Activated CD4-positive, alpha-beta memory T cell treated with anti-CD3 and anti-CD28 coated beads for 36 hours (primary cell): ENCODE results near the gene MTA2. TPM values are rescaled to one million over a fixed set of nuclear protein-coding genes. Genes with fewer than 3 reads are reported as not detected.
A peak's percentile ranks its signal among the peaks of the same experiment; 100 is the strongest.

ENCODE experiments used
- CTCF ChIA-PET: fragments of 350-600 bp; sonication (Branson Sonifier 250); formaldehyde crosslinking; loops from one replicate; lab custom pipeline; 2021; ENCODE audit warnings: antibody characterized with exemption, inconsistent platforms; lab: Charles Lee
- POLR2A ChIA-PET: fragments of 350-600 bp; sonication (Branson Sonifier 250); formaldehyde crosslinking; loops from one replicate; lab custom pipeline; 2021; ENCODE audit warnings: antibody characterized with exemption; lab: Charles Lee
- DNase-seq: peaks from one replicate; pipeline ENCODE4 v3.0.0-alpha.2; 2020
- H3K27ac Mint-ChIP-seq: one replicate; pipeline ENCODE4 v1.8.0; 2021; ENCODE audit warnings: mixed read lengths
- H3K27me3 Mint-ChIP-seq: one replicate; pipeline ENCODE4 v1.8.0; 2021; ENCODE audit warnings: mixed read lengths
- H3K36me3 Mint-ChIP-seq: one replicate; pipeline ENCODE4 v1.8.0; 2021; ENCODE audit warnings: mixed read lengths
- H3K4me1 Mint-ChIP-seq: one replicate; pipeline ENCODE4 v1.8.0; 2021; ENCODE audit warnings: low read depth, mixed read lengths
- H3K4me3 Mint-ChIP-seq: one replicate; pipeline ENCODE4 v1.8.0; 2021; ENCODE audit warnings: mild to moderate bottlenecking, mixed read lengths
- H3K9me3 Mint-ChIP-seq: one replicate; pipeline ENCODE4 v1.8.0; 2021; ENCODE audit warnings: mixed read lengths
- intact Hi-C: fragments of 100-400 bp; cut with micrococcal nuclease; formaldehyde crosslinking; loops from one replicate; pipeline ENCODE4 v1.15.1; 2023
- microRNA-seq: library from miRNA; unstranded; fragments of <30 nt; microRNA quantifications from one replicate; pipeline ENCODE4 v1.2.0, GENCODE V29; 2022; ENCODE audit warnings: borderline number of aligned reads, borderline microRNAs expressed, borderline replicate concordance
- total RNA-seq, 2 experiments: library from RNA; stranded (reverse); gene quantifications; one replicate each; pipeline ENCODE4 v1.2.3, GENCODE V29; 2021

MTA2 gene
- total RNA-seq, 2 experiments from 2014 or later: 166 to 167 TPM

GRCh38 chr11:62546929-62547625 is 54.6 kb downstream of the MTA2 start:
- H3K27ac Mint-ChIP-seq: no peak overlapping the region
- intact Hi-C loops: loop anchor here (1.0 kb wide), 1 partner anchor 8 kb away; no protein-coding TSS in a partner anchor
- H3K4me1 Mint-ChIP-seq: peaks cover 64% of the 10 kb centered on the region
- peak overlapping the region; percentile 68 for H3K4me3 Mint-ChIP-seq
- CTCF ChIA-PET: interaction anchor here (0.8 to 14.6 kb wide), 4 partner anchors 9 to 122 kb away, joined by 4 to 272 read pairs (median 7); no protein-coding TSS in a partner anchor
- no peaks in the 10 kb centered on the region for H3K9me3 Mint-ChIP-seq
- no peak for DNase-seq
- peaks cover 2% of the 10 kb centered on the region for H3K27me3 Mint-ChIP-seq
- POLR2A ChIA-PET: interaction anchor here (0.7 to 9.6 kb wide), 5 partner anchors 8 to 123 kb away, joined by 3 to 188 read pairs (median 3); partner anchors contain the start of genes INTS5 and TUT1
- H3K36me3 Mint-ChIP-seq: no peaks in the 10 kb centered on the region

GRCh38 chr11:62546244-62546928 is 55.3 kb downstream of the MTA2 start, which contains the start of gene AHNAK:
TSS of gene AHNAK (minus strand) at chr11:62546806. CDS start at chr11:62536098, 10,708 bp downstream.
- Mint-ChIP-seq H3K9me3 (no peaks in the 10 kb centered on the region), H3K4me1 (peaks cover 64% of the 10 kb centered on the region), H3K27me3 (no peaks in the 10 kb centered on the region), H3K36me3 (no peaks in the 10 kb centered on the region), H3K27ac (peak within 1 kb of the TSS; percentile 66), H3K4me3 (peak within 1 kb of the TSS; percentile 93)
- CTCF ChIA-PET: interaction anchor here (0.8 to 14.6 kb wide), 5 partner anchors 10 to 151 kb away, joined by 4 to 272 read pairs (median 7); no protein-coding TSS in a partner anchor
- peak; percentile 83 for DNase-seq
- intact Hi-C loops: loop anchor here (1.0 kb wide), 1 partner anchor 9 kb away; no protein-coding TSS in a partner anchor
- POLR2A ChIA-PET: interaction anchor here (0.7 to 9.6 kb wide), 7 partner anchors 9 to 122 kb away, joined by 3 to 188 read pairs (median 4); partner anchors contain the start of genes INTS5 and TUT1

- peak overlapping the region; percentile 93 for H3K4me3 Mint-ChIP-seq
- no peaks in the 10 kb centered on the region for H3K27me3 Mint-ChIP-seq
- CTCF ChIA-PET: interaction anchor here (5.9 to 14.6 kb wide), 3 partner anchors 13 to 151 kb away, joined by 48 to 272 read pairs (median 172); no protein-coding TSS in a partner anchor
- H3K27ac Mint-ChIP-seq: peak overlapping the region; percentile 83
- H3K9me3 Mint-ChIP-seq: no peaks in the 10 kb centered on the region
- intact Hi-C loops: loop anchor here (1.0 kb wide), 1 partner anchor 10 kb away; no protein-coding TSS in a partner anchor
- POLR2A ChIA-PET: interaction anchor here (0.6 to 9.6 kb wide), 8 partner anchors 10 to 295 kb away, joined by 3 to 188 read pairs (median 6); partner anchors contain the start of genes EEF1G and HNRNPUL2
- DNase-seq: peak; percentile 79
- no peaks in the 10 kb centered on the region for H3K36me3 Mint-ChIP-seq
- H3K4me1 Mint-ChIP-seq: peaks cover 64% of the 10 kb centered on the region
Observed at GRCh38 chr11:62545437-62546243, 56.0 kb downstream of the MTA2 start.

GRCh38 chr11:62544581-62545436 is 56.9 kb downstream of the MTA2 start:
- Mint-ChIP-seq H3K27me3 (no peaks in the 10 kb centered on the region), H3K36me3 (no peaks in the 10 kb centered on the region), H3K9me3 (no peaks in the 10 kb centered on the region), H3K27ac (peak overlapping the region; percentile 83), H3K4me1 (peaks cover 66% of the 10 kb centered on the region), H3K4me3 (peak overlapping the region; percentile 93)
- CTCF ChIA-PET: interaction anchor here (0.6 to 14.6 kb wide), 9 partner anchors 8 to 155 kb away, joined by 3 to 272 read pairs (median 21); partner anchors contain the start of genes EEF1G and TUT1
- peak; percentile 52 for DNase-seq
- intact Hi-C loops: loop anchor here (5.0 kb wide), 1 partner anchor 48 kb away; no protein-coding TSS in a partner anchor
- POLR2A ChIA-PET: interaction anchor here (0.6 to 9.6 kb wide), 12 partner anchors 10 to 296 kb away, joined by 3 to 188 read pairs (median 4); partner anchors contain the start of genes C11orf98, CSKMT, EEF1G and HNRNPUL2

- Mint-ChIP-seq H3K27ac (peak overlapping the region; percentile 83), H3K27me3 (no peaks in the 10 kb centered on the region), H3K9me3 (no peaks in the 10 kb centered on the region), H3K4me1 (peaks cover 72% of the 10 kb centered on the region), H3K4me3 (peak overlapping the region; percentile 93), H3K36me3 (no peaks in the 10 kb centered on the region)
- ChIA-PET POLR2A (interaction anchor here (0.7 to 9.6 kb wide), 17 partner anchors 9 to 298 kb away, joined by 3 to 188 read pairs (median 6); partner anchors contain the start of genes C11orf98, CSKMT, EEF1G and GANAB), CTCF (interaction anchor here (0.8 to 14.6 kb wide), 25 partner anchors 9 to 204 kb away, joined by 3 to 272 read pairs (median 6); partner anchors contain the start of genes EEF1G, LRRN4CL and TUT1)
- peak; percentile 25 for DNase-seq
- intact Hi-C loops: loop anchor here (1.0 to 5.0 kb wide), 4 partner anchors 7 to 117 kb away; no protein-coding TSS in a partner anchor
Observed at GRCh38 chr11:62543680-62544444, 57.8 kb downstream of the MTA2 start.

Small RNA genes lying within 50 kb of the gene (microRNA-seq; reads per million reads assigned to microRNA genes)
- gene MIR6747: 2.0 reads per million

Other genes with a start within 250 kb of the MTA2 start
- gene SCGB1A1, start 182.8 kb downstream of the MTA2 start, total RNA-seq: not detected
- 10 to 100 TPM; 83.7 to 85.2 TPM for gene AHNAK, start 55.1 kb downstream of the MTA2 start, total RNA-seq
- gene EEF1G, start 28.0 kb downstream of the MTA2 start, total RNA-seq: 1,000 to 10,000 TPM; 1,956 to 1,989 TPM
- gene TUT1, start 10.3 kb downstream of the MTA2 start, total RNA-seq: 10 to 100 TPM; 32.7 to 34.2 TPM
- gene EML3, start 10.9 kb upstream of the MTA2 start, total RNA-seq: 100 to 1,000 TPM; 113 to 116 TPM
- 1 to 10 TPM; 1.1 to 1.5 TPM for gene ROM1, start 11.4 kb upstream of the MTA2 start, total RNA-seq
- gene B3GAT3, start 20.1 kb upstream of the MTA2 start, total RNA-seq: 10 to 100 TPM; 67.0 to 70.4 TPM
- gene GANAB, start 44.7 kb upstream of the MTA2 start, total RNA-seq: 100 to 1,000 TPM; 247 to 249 TPM
- 10 to 100 TPM; 30.2 to 30.8 TPM for gene INTS5, start 51.4 kb upstream of the MTA2 start, total RNA-seq
- gene C11orf98, start 63.3 kb upstream of the MTA2 start, total RNA-seq: 100 to 1,000 TPM; 107 to 110 TPM
- gene CSKMT, start 63.4 kb upstream of the MTA2 start, total RNA-seq: 10 to 100 TPM; 27.7 to 33.9 TPM
- 1 to 10 TPM; 6.0 to 6.2 TPM for gene UQCC3, start 69.8 kb upstream of the MTA2 start, total RNA-seq
- gene LBHD1, start 70.4 kb upstream of the MTA2 start, total RNA-seq: 10 to 100 TPM; 10.8 to 14.1 TPM
- gene UBXN1, start 77.2 kb upstream of the MTA2 start, total RNA-seq: 100 to 1,000 TPM; 110 to 116 TPM
- under 1 TPM; 0.12 to 0.21 TPM for gene LRRN4CL, start 87.7 kb upstream of the MTA2 start, total RNA-seq
- 10 to 100 TPM; 18.0 to 20.4 TPM for gene BSCL2, start 105.6 kb upstream of the MTA2 start, total RNA-seq
- not detected for gene GNG3, start 105.8 kb upstream of the MTA2 start, total RNA-seq
- gene HNRNPUL2, start 125.6 kb upstream of the MTA2 start, total RNA-seq: 10 to 100 TPM; 56.0 to 62.3 TPM
- gene TTC9C, start 126.6 kb upstream of the MTA2 start, total RNA-seq: 10 to 100 TPM; 37.6 to 43.0 TPM
- 1 to 10 TPM; 8.4 to 9.7 TPM for gene ZBTB3, start 152.3 kb upstream of the MTA2 start, total RNA-seq
- gene POLR2G, start 159.7 kb upstream of the MTA2 start, total RNA-seq: 100 to 1,000 TPM; 116 to 124 TPM
- 10 to 100 TPM; 11.9 to 12.0 TPM for gene TAF6L, start 169.5 kb upstream of the MTA2 start, total RNA-seq
- 10 to 100 TPM; 25.0 to 25.5 TPM for gene TMEM179B, start 185.5 kb upstream of the MTA2 start, total RNA-seq
- 10 to 100 TPM in 1 of 2 experiments, 1 to 10 TPM in 1; 9.2 to 10.2 TPM for gene TMEM223, start 190.1 kb upstream of the MTA2 start, total RNA-seq
- gene NXF1, start 203.6 kb upstream of the MTA2 start, total RNA-seq: 10 to 100 TPM; 70.8 to 83.6 TPM
- 10 to 100 TPM; 24.6 to 29.2 TPM for gene STX5, start 230.2 kb upstream of the MTA2 start, total RNA-seq
- under 1 TPM in 1 of 2 experiments, not detected in 1; 0.53 TPM for gene TEX54, start 231.0 kb upstream of the MTA2 start, total RNA-seq
- 10 to 100 TPM; 72.6 to 73.0 TPM for gene WDR74, start 237.7 kb upstream of the MTA2 start, total RNA-seq